Astrocyte (in vitro differentiated cells and primary cell): ENCODE data around the gene CARS1. TPM values are rescaled to one million over a fixed set of nuclear protein-coding genes. Genes with fewer than 3 reads are reported as not detected.
A peak's percentile ranks its signal among the peaks of the same experiment; 100 is the strongest.

Experiments used
- DNase-seq: peaks from one replicate; pipeline ENCODE4 v3.0.0-alpha.2; 2010; ENCODE audit warnings: low read depth
- FAIRE-seq: peaks from 2 replicates; lab custom pipeline; 2011; peaks lifted over from hg19 to GRCh38; lab: Jason Lieb, UNC
- H2AFZ ChIP-seq: 2 replicates; pipeline ENCODE4 v1.6.0; 2012; ENCODE audit warnings: low read depth, low read length, inconsistent platforms
- H3K27ac ChIP-seq: 2 replicates; pipeline ENCODE4 v1.5.1; 2011; ENCODE audit warnings: low read depth, low read length, inconsistent platforms
- H3K27me3 ChIP-seq: 2 replicates; pipeline ENCODE4 v1.6.0; 2011; ENCODE audit warnings: low read length, inconsistent platforms; ENCODE audit not compliant: insufficient read depth
- H3K36me3 ChIP-seq: 2 replicates; pipeline ENCODE4 v1.5.1; 2011; ENCODE audit warnings: low read length, inconsistent platforms; ENCODE audit not compliant: insufficient read depth
- H3K4me1 ChIP-seq: 2 replicates; pipeline ENCODE4 v1.5.1; 2011; ENCODE audit warnings: low read length, inconsistent platforms; ENCODE audit not compliant: insufficient read depth
- H3K4me2 ChIP-seq: 2 replicates; pipeline ENCODE4 v1.6.0; 2012; ENCODE audit warnings: low read length, inconsistent platforms
- H3K4me3 ChIP-seq: 2 replicates; pipeline ENCODE4 v1.5.1; 2011; ENCODE audit warnings: low read depth, mild to moderate bottlenecking, low read length, inconsistent platforms; ENCODE audit not compliant: insufficient read depth
- H3K79me2 ChIP-seq: 2 replicates; pipeline ENCODE4 v1.6.0; 2012; ENCODE audit warnings: mild to moderate bottlenecking, low read length, inconsistent platforms; ENCODE audit not compliant: insufficient read depth
- H3K9ac ChIP-seq: 2 replicates; pipeline ENCODE4 v1.6.0; 2012; ENCODE audit warnings: mild to moderate bottlenecking, low read length, inconsistent platforms
- H3K9me3 ChIP-seq: 2 replicates; pipeline ENCODE4 v1.5.1; 2012; ENCODE audit warnings: low read depth, mild to moderate bottlenecking, low read length, inconsistent platforms; ENCODE audit not compliant: insufficient read depth
- H4K20me1 ChIP-seq: 2 replicates; pipeline ENCODE4 v1.6.0; 2012; ENCODE audit warnings: low read length, inconsistent platforms; ENCODE audit not compliant: insufficient read depth
- H3K27ac Mint-ChIP-seq: one replicate; pipeline ENCODE4 v1.8.0; 2021; ENCODE audit warnings: mild to moderate bottlenecking, mixed read lengths; ENCODE audit not compliant: unreplicated experiment
- H3K27me3 Mint-ChIP-seq: one replicate; pipeline ENCODE4 v1.8.0; 2021; ENCODE audit warnings: low read depth, mixed read lengths; ENCODE audit not compliant: unreplicated experiment
- H3K36me3 Mint-ChIP-seq: one replicate; pipeline ENCODE4 v1.8.0; 2021; ENCODE audit warnings: low read depth, mixed read lengths; ENCODE audit not compliant: unreplicated experiment
- H3K4me1 Mint-ChIP-seq: one replicate; pipeline ENCODE4 v1.8.0; 2021; ENCODE audit warnings: low read depth, mixed read lengths; ENCODE audit not compliant: unreplicated experiment
- H3K4me3 Mint-ChIP-seq: one replicate; pipeline ENCODE4 v1.8.0; 2021; ENCODE audit warnings: mild to moderate bottlenecking, moderate library complexity, mixed read lengths; ENCODE audit not compliant: unreplicated experiment
- H3K9me3 Mint-ChIP-seq: one replicate; pipeline ENCODE4 v1.8.0; 2021; ENCODE audit warnings: mild to moderate bottlenecking, mixed read lengths; ENCODE audit not compliant: unreplicated experiment
- CTCF ChIP-seq: IDR thresholded peaks from 2 replicates; pipeline ENCODE4 v1.5.1; 2011; ENCODE audit warnings: low read depth, mild to moderate bottlenecking, inconsistent platforms, low read length, moderate library complexity; ENCODE audit not compliant: insufficient read depth
- EZH2 ChIP-seq: IDR thresholded peaks from 2 replicates; pipeline ENCODE4 v1.6.1; 2012; ENCODE audit warnings: mild to moderate bottlenecking, low read length, inconsistent platforms; ENCODE audit not compliant: insufficient read depth
- total RNA-seq: library from RNA; stranded (reverse); gene quantifications from 2 replicates; pipeline ENCODE4 v1.2.1, GENCODE V29; 2021

The CARS1 gene
- total RNA-seq, 1 donor from 2014 or later: 123 TPM

GRCh38 chr11:3007404-3008010, 49.7 kb downstream of the CARS1 start:
- H3K36me3 ChIP-seq: peaks cover 20% of the 10 kb centered on the region
- H3K36me3 Mint-ChIP-seq: peaks cover 43% of the 10 kb centered on the region
- no peaks in the 10 kb centered on the region for H3K27me3 Mint-ChIP-seq
- TF ChIP-seq EZH2 (no peak), CTCF (no peak)
- H3K4me2 ChIP-seq: no peak overlapping the region
- H3K79me2 ChIP-seq: no peaks in the 10 kb centered on the region
- H3K9ac ChIP-seq: no peak overlapping the region
- no peaks in the 10 kb centered on the region for H3K27me3 ChIP-seq
- no peaks in the 10 kb centered on the region for H3K9me3 ChIP-seq
- H3K4me3 Mint-ChIP-seq: no peak overlapping the region
- peaks cover 4% of the 10 kb centered on the region for H3K4me1 Mint-ChIP-seq
- no peak overlapping the region for H2AFZ ChIP-seq
- no peak overlapping the region for H3K4me3 ChIP-seq
- H3K27ac ChIP-seq: no peak overlapping the region
- H3K9me3 Mint-ChIP-seq: no peaks in the 10 kb centered on the region
- no peak for FAIRE-seq
- H4K20me1 ChIP-seq: peaks cover 7% of the 10 kb centered on the region
- H3K27ac Mint-ChIP-seq: peak overlapping the region; percentile 34
- H3K4me1 ChIP-seq: no peaks in the 10 kb centered on the region
- no peak for DNase-seq

- FAIRE-seq: no peak
- H3K27ac Mint-ChIP-seq: no peak overlapping the region
These were observed 50.5 kb downstream of the CARS1 start for GRCh38 chr11:3006505-3007260.

More at GRCh38 chr11:3006505-3007260, 50.5 kb downstream of the CARS1 start:
- DNase-seq: no peak
- Histone ChIP-seq H3K4me2 (no peak overlapping the region), H2AFZ (no peak overlapping the region), H3K4me1 (no peaks in the 10 kb centered on the region), H3K9ac (no peak overlapping the region), H3K27ac (no peak overlapping the region), H3K9me3 (no peaks in the 10 kb centered on the region), H3K36me3 (peaks cover 20% of the 10 kb centered on the region), H4K20me1 (no peaks in the 10 kb centered on the region), H3K79me2 (no peaks in the 10 kb centered on the region), H3K4me3 (no peak overlapping the region), H3K27me3 (no peaks in the 10 kb centered on the region)
- Mint-ChIP-seq H3K4me1 (peaks cover 4% of the 10 kb centered on the region), H3K36me3 (peaks cover 48% of the 10 kb centered on the region), H3K27me3 (no peaks in the 10 kb centered on the region), H3K9me3 (no peaks in the 10 kb centered on the region), H3K4me3 (no peak overlapping the region)
- TF ChIP-seq CTCF (no peak), EZH2 (no peak)
